GM12891 (cell line): ENCODE measurements around the gene RAB26.
"Not testable (repeated sequence)": the region's sequence is repeated elsewhere in the genome, so short reads cannot be mapped to it uniquely, and the experiment has no call there.

Experiments used
- DNase-seq: peaks from one replicate; pipeline ENCODE4 v3.0.0; 2011; ENCODE audit warnings: low spot score; ENCODE audit not compliant: insufficient read length
- FAIRE-seq: peaks from 2 replicates; lab custom pipeline; 2011; peaks lifted over from hg19 to GRCh38; lab: Jason Lieb, UNC
- PAX5 ChIP-seq: IDR thresholded peaks from 2 replicates; pipeline ENCODE4 v1.6.1; 2011; ENCODE audit warnings: low read length, moderate library complexity, mild to moderate bottlenecking; ENCODE audit not compliant: insufficient read depth, severe bottlenecking
- POLR2A ChIP-seq: IDR thresholded peaks from 2 replicates; pipeline ENCODE4 v1.6.1; 2011; ENCODE audit warnings: low read depth, low read length, control low read depth
- POLR2AphosphoS5 ChIP-seq: IDR thresholded peaks from 2 replicates; pipeline ENCODE4 v1.6.1; 2011; ENCODE audit warnings: low read depth, low read length, control low read depth
- POU2F2 ChIP-seq: IDR thresholded peaks from 2 replicates; pipeline ENCODE4 v1.6.1; 2011; ENCODE audit warnings: low read depth, mild to moderate bottlenecking, control low read depth, low read length, moderate library complexity
- SPI1 ChIP-seq: IDR thresholded peaks from 2 replicates; pipeline ENCODE4 v1.6.1; 2011; ENCODE audit warnings: low read depth, low read length, control low read depth
- TAF1 ChIP-seq: IDR thresholded peaks from 2 replicates; pipeline ENCODE4 v1.6.1; 2011; ENCODE audit warnings: low read depth, low read length, control low read depth

Gene RAB26

DNA sequence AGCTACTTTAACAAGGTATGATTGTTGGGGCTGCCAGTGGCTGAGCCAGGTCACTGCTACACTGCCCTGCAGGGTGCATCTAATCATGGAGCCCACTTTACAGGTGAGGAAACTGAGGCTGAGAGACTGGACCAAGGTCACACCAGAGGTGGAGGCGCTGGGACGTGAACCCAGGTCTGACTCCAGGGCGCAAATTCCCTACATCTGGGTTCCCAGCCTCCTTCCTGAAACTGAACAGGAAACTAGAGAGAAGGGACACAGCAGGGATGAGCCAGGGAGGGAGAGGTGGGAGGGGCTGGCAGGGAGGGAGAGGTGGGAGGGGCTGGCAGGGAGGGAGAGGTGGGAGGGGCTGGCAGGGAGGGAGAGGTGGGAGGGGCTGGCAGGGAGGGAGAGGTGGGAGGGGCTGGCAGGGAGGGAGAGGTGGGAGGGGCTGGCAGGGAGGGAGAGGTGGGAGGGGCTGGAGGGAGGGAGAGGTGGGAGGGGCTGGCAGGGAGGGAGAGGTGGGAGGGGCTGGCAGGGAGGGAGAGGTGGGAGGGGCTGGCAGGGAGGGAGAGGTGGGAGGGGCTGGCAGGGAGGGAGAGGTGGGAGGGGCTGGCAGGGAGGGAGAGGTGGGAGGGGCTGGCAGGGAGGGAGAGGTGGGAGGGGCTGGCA lies 20.7 kb upstream of the RAB26 start:
- FAIRE-seq, DNase-seq: not testable (repeated sequence)

DNA sequence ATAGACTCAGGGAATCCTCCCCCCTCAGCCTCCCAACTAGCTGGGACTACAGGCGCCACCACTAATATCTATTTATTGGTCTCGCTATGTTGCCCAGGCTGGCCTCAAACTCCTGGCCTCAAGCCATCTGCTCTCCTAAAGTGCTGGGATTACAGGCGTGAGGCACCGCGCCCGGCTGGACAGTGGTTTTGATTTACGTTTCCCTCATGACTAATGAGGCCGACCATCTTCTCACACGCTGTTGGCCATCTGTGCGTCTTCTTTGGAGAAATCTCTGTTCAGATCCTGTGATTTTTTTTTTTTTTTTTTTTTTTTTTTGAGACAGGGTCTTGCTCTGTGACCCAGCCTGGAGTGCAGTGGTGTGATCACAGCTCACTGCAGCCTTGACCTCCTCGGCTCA lies 19.2 kb upstream of the RAB26 start:
- DNase-seq, FAIRE-seq: not testable (repeated sequence)

DNA sequence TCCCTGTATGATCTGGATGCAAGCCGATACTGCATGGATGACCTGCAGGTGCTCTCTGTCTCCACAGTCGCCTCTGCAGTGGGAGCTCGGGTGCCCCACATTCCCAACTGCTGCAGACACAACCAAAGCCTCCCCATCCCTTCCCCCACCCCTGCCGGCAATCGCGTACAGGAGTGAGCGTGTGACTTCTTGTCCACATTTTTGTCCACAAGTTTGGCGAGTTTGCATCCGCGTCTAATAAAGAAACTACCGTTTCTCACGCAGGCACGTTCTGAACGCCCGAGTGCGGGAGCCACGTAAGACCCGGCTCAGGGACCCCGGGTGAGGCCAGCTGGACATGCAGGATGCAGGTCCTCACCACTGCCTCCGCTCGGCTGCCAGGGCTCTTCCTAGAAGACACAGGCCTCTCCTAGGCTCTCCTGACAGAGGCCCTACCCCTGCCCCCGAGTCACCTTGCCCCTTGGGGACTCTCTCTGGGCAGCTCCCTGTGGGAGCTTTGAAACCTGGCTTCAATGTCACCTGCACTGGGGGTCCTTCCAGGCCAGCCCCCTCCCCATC lies 18.5 kb upstream of the RAB26 start:
- DNase-seq, FAIRE-seq: not testable (repeated sequence)

DNA sequence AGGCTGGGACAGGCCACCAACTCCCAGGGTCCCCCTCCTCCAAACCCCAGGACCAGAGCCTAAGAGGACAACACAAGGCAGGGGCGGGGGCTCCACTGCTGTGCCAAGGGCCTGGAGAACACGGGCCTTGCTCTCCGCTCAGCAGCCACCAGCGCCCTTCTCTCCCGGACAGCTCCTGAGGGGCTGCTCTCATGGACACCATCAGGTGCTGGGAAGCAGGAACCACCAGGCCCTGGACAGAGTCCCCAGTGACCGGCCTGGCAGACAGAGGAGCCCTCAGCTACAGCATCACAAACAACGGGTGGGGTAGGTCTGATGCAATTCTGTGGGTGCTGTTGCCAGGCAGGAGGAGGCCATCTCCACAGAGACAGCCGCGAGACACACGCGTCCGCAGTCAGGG lies 14.6 kb upstream of the RAB26 start:
- not testable (repeated sequence) for FAIRE-seq

DNA sequence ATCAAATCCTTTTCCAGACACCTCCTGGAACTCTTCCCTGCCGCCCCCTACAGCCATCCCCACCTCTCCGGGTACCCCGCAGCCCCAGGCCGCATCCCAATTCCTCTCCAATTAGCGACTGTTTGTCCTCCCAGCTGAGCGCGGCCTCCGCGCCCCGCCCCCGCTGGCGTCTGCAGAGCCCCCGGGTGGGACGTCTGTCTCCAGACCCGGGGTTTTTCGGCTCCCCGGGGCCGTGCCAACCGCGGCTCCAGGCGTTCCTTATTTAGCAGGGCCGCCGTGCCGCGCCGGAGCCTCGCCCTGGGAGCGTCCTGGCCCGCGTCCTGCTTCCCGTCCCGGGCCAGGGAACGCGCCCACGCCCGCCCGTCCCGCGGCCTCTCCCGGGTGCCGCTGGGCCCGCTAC lies 13.4 kb upstream of the RAB26 start:
- not testable (repeated sequence) for DNase-seq, FAIRE-seq

More for the DNA sequence above, 14.6 kb upstream of the RAB26 start:
- not testable (repeated sequence) for DNase-seq

DNA sequence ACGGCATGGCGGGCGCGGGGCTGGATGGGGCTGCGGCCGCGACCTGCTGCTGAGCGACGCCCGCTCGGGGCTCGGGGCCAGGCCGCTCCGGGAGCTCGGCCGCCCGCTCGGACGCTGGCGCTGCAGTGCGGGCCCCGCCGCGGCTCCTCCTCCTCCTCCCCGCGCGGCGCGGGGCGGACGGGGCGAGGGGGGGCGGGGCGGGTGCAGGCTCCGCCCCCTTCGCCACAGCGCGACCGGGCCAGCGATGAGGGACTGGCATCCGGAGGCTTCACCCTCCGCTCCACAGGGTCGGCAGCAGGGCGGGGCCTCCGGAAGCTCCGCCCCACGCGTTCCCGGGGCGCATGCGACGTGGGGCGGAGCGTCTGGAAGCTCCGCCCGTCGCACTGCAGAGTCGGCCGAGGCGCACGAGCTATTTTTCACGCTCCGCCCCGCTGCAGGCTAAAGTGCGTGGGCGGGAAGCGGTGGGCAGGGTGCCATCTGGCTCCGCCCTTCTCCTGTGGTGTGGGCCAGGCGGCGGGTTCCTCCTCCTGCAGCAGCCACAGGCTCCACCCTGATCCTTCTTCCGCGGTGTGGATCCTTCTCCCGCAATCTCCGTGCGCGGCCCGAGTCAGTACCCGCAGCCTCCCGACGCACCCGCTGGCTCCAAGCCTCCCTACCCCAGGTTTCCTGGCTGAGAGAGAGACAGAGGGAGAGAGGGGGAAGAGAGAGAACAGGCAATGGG lies 12.5 kb upstream of the RAB26 start, which contains the start of gene PKD1:
Gene PKD1, minus strand, starts transcription at position 129 of the 721 bp plus-strand sequence. CDS start 209 bp downstream, outside the sequence.
- peak; percentile 86 for FAIRE-seq
- DNase-seq = not testable (repeated sequence)

DNA sequence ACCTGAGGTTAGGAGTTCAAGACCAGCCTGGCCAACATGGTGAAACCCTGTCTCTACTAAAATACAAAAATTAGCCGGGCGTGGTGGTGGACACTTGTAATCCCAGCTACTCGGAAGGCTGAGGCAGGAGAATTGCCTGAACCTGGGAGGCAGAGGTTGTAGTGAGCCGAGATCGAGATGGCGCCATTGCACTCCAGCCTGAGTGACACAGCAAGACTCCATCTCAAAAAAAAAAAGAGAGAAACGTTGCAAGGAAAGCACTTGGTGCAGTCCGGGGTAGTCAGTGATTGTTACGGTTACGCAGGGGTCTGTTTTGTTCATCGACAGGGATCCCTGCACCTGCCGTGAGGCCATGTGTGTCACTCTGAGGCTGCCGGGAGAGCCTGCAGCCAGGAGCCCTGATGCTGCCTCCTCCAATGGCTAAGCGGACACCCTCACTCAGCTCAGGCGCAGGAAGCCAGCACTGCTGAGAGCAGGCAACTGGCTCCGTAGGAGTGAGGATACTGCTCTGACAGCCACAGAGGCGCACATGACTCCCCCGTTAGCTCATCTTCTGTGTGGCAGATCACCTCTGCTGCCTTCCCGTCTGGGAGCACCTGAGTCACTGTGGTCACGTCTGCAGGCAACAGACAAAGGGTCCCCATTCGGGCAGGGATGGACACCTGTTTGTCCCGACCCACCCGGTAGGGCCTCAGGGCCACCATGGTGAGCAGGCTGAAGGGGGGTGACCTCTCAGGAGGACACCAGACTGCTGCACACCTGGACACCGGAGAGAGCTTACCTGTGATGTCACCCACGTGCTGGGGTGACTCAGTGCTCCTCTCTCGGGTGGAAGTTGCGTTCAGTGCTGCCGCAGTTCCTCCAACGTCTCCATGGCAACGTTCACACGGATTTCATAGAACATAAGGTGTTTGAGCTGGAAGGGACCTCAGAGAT lies 5.2 kb upstream of the RAB26 start:
- FAIRE-seq = no peak
- TF ChIP-seq SPI1 = no peak
- DNase-seq = no peak

DNA sequence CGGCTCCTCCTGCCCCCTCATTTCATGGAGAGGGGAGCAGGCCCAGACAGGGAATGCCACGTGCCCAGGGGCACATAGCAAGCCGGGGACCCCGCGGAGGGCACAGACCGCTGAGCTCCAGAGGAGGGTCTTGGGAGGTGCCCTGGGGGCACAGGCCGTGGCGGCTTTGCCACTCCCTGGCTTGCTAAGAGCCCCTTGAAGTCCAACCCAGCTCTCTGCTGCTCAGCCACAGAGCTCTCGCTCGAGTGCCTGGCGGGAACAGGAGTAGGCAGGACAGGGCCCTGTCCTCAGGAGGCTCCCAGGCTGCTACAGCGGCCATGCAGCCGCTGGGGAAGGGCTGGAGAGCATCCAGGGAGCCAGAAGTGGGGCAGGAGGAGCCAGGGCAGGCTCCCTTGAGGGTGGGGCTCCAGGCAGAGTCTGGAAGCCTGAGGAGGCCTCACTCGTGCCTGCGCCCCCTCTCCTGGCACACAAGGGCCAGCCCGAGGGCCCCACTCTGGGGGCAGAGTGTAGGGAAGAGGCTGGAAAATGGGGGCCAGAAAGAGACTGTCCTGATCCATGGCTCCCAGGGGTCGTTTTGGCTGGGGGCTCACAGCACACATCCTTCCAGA lies 4.4 kb upstream of the RAB26 start:
- FAIRE-seq (no peak), DNase-seq (no peak)
- TF ChIP-seq POLR2AphosphoS5 (no peak), TAF1 (no peak), POU2F2 (no peak), POLR2A (no peak), SPI1 (no peak), PAX5 (no peak)

DNA sequence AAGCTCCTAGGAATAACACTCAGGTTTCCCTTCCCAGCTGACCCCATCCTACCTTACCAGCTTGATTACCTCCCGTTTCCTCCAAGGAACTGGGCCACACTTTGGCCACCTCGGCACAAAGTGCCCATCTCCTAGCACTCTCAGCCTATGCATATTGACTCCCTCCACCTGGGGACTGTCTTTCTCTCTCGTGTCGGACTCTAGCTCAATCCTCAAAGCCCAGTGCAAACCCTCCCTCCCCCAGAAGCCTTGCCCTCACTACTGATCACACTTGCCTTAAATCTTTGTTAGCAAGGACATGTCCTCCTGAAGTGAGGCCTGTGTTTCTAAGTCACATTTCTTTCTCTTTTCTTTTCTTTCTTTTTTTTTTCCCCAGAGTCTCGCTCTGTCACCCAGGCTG lies 2.6 kb upstream of the RAB26 start:
- FAIRE-seq = no peak
- DNase-seq = no peak
- TF ChIP-seq TAF1 (no peak), SPI1 (no peak), POU2F2 (no peak), PAX5 (no peak), POLR2A (no peak), POLR2AphosphoS5 (no peak)

DNA sequence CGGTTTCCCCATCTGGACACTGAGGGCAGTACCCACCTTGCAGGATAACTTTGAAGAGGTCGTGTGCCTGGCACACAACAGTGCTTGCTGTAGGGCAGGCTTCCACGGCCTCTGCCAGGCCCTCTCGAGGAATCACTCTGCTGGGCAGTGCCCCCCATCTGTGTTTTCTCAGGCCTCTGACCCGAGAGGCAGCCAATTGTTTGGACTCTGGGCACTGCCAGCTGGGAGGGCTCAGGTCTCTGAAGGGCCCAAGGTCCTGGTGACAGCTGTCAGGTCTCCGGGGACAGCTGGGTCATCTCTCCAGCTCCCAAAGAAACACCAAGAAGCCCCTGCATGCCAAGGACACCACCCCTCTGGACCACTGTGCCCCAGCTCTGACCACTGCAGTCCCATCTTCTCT lies 1.0 kb upstream of the RAB26 start:
- no peak for TF ChIP-seq POU2F2
- TF ChIP-seq POLR2A = no peak
- TF ChIP-seq TAF1 = no peak
- no peak for TF ChIP-seq PAX5
- TF ChIP-seq SPI1 = no peak
- no peak for TF ChIP-seq POLR2AphosphoS5
- DNase-seq (no peak), FAIRE-seq (no peak)
